Immature natural killer cell (primary cell): Measurements from ENCODE around the gene TBX10. TPM values are rescaled to one million over a fixed set of nuclear protein-coding genes. Genes with fewer than 3 reads are reported as not detected.

ENCODE experiments used
- polyA plus RNA-seq, 3 donors: library from polyadenylated mRNA; unstranded; fragments of 300-500 nt; fragmentation: Illumina TruSeq; gene quantifications; one replicate each; pipeline ENCODE4 v1.2.3, GENCODE V29; 2021

TBX10 gene
- polyA plus RNA-seq, 3 donors from 2014 or later = not detected

Other genes with a start within 250 kb of the TBX10 start
- 10 to 100 TPM; 10.2 to 12.8 (median 11.6) TPM for gene RAD9A, start 247.8 kb downstream of the TBX10 start, polyA plus RNA-seq
- 1,000 to 10,000 TPM in 1 of 3 donors, 100 to 1,000 TPM in 2; 830 to 1,276 (median 950) TPM for gene PPP1CA, start 237.9 kb downstream of the TBX10 start, polyA plus RNA-seq
- 100 to 1,000 TPM; 396 to 531 (median 451) TPM for gene TBC1D10C, start 235.7 kb downstream of the TBX10 start, polyA plus RNA-seq
- gene CARNS1, start 224.1 kb downstream of the TBX10 start, polyA plus RNA-seq = 1 to 10 TPM; 1.9 to 3.4 (median 2.7) TPM
- gene RPS6KB2, start 211.3 kb downstream of the TBX10 start, polyA plus RNA-seq = 10 to 100 TPM; 71.5 to 96.5 (median 74.9) TPM
- 1,000 to 10,000 TPM; 1,315 to 1,354 (median 1,351) TPM for gene PTPRCAP, start 202.1 kb downstream of the TBX10 start, polyA plus RNA-seq
- 10 to 100 TPM in 1 of 3 donors, 1 to 10 TPM in 2; 7.1 to 10.3 (median 9.2) TPM for gene CORO1B, start 196.3 kb downstream of the TBX10 start, polyA plus RNA-seq
- gene GPR152, start 187.0 kb downstream of the TBX10 start, polyA plus RNA-seq = 1 to 10 TPM in 1 of 3 donors, under 1 TPM in 1, not detected in 1; 0.23 to 2.5 TPM
- 1 to 10 TPM in 1 of 3 donors, not detected in 2; 1.6 TPM for gene CABP4, start 184.4 kb downstream of the TBX10 start, polyA plus RNA-seq
- gene TMEM134, start 170.5 kb downstream of the TBX10 start, polyA plus RNA-seq = 100 to 1,000 TPM; 154 to 255 (median 189) TPM
- 100 to 1,000 TPM; 130 to 163 (median 157) TPM for gene AIP, start 156.7 kb downstream of the TBX10 start, polyA plus RNA-seq
- gene PITPNM1, start 134.4 kb downstream of the TBX10 start, polyA plus RNA-seq = 10 to 100 TPM in 2 of 3 donors, 1 to 10 TPM in 1; 3.6 to 29.2 (median 10.2) TPM
- gene CDK2AP2, start 131.6 kb downstream of the TBX10 start, polyA plus RNA-seq = 100 to 1,000 TPM; 190 to 301 (median 226) TPM
- gene CABP2, start 116.3 kb downstream of the TBX10 start, polyA plus RNA-seq = not detected
- gene GSTP1, start 56.0 kb downstream of the TBX10 start, polyA plus RNA-seq = 1,000 to 10,000 TPM in 1 of 3 donors, 100 to 1,000 TPM in 2; 898 to 1,247 (median 930) TPM
- 100 to 1,000 TPM; 173 to 261 (median 195) TPM for gene NDUFV1, start 32.8 kb downstream of the TBX10 start, polyA plus RNA-seq
- gene NUDT8, start 9.8 kb downstream of the TBX10 start, polyA plus RNA-seq = 10 to 100 TPM; 10.1 to 13.4 (median 12.3) TPM
- gene ACY3, start 11.0 kb upstream of the TBX10 start, polyA plus RNA-seq = under 1 TPM in 2 of 3 donors, not detected in 1; 0.41 to 0.98 TPM
- gene ALDH3B2, start 34.9 kb upstream of the TBX10 start, polyA plus RNA-seq = not detected